HG02938 (cell line): ENCODE measurements around the gene KDM7A.
A peak's percentile ranks its signal among the peaks of the same experiment; 100 is the strongest.
"Not testable (repeated sequence)": the region's sequence is repeated elsewhere in the genome, so short reads cannot be mapped to it uniquely, and the experiment has no call there.

Experiments
- ATAC-seq: cut with Tn5 transposase; IDR thresholded peaks from one replicate; pipeline ENCODE4 v1.9.1; 2021; ENCODE audit warnings: mild to moderate bottlenecking, moderate library complexity; ENCODE audit not compliant: unreplicated experiment

KDM7A gene

DNA sequence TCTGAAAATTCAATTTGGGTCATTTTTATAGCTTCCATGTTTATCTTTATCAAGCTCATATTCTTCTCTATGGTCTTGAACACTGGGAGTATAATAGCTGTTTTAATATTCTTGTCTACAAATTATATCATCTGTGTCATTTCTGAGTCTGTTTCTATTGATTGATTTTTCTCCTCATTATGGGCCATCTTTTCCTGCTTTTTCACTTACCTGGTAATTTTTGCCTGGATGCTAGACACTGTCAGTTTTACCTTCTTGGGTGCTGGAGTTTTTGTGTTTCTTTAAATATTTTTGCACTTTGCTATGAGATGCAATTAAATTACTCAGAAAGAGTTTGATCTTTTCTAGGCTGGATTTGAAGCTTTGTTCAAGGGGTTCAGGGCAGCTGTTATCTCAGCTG lies 26.8 kb upstream of the KDM7A start:
- ATAC-seq: no peak

DNA sequence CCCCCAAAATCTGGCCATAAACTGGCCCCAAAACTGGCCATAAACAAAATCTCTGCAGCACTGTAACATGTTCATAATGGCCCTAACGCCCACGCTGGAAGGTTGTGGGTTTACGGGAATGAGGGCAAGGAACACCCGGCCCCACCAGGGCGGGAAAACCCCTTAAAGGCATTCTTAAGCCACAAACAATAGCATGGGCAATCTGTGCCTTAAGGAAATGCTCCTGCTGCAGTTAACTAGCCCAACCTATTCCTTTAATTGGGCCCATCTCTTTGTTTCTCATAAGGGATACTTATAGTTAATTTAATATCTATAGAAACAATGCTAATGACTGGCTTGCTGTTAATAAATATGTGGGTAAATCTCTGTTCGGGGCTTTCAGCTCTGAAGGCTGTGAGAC lies 26.2 kb upstream of the KDM7A start:
- not testable (repeated sequence) for ATAC-seq

DNA sequence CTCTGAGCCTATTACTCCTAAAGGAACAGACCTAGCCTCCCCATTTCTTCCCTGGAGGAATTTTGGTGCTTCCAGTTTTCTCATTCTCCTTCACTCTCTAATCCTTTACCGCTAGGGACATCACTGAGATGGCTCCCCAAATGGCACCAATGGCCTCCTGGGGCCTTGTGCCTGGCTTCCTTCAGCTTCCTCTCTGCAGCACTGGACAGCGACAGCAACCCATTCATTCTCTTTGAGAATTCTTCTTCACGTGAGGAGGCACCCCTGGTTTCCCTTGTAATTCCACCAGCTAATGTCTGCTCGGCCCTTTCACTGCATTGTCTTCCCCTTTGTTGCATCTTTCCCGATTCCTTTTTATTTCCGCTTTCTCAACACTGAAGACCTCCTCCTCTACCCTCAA lies 24.6 kb upstream of the KDM7A start:
- ATAC-seq: no peak

DNA sequence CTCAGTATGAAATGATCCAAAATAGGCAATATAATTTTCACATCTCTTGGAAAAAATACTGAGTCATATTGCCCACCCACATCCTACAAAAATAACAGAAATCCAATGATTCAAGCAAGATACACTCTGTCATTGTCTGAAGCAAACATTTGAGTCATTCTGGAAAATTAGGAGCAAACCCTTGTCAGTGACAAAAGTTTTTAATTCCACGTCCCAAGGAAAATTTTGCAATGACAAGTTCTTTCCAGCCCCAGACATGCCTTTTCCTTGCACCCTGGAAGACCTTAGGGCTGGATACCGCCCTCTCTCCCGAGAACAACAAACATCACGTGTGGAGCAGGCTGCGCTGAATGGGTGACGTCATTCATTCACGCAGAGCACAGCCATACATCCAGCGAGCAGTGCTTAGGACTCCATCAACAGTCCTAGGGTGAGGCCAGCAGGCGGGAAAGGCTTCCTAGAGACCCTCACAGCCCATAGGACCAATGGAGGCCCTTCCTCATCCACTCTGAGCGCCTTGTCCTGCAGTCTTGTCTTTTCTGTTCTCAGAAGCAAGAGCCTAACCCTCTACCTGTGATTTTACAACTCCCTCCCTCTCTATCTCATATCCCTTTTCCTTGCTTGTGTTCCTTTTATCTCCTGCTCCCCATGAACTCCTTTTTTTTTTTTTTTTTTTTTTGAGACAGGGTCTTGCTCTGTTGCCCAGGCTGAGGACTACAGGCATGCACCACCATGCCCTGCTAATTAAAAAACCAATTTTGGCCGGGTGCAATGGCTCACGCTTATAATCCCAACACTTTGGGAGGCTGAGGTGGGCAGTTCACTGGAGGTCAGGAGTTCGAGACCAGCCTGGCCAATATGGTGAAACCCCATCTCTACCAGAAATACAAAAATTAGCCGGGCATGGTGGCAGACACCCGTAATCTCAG lies 23.5 kb upstream of the KDM7A start:
- ATAC-seq: no peak

DNA sequence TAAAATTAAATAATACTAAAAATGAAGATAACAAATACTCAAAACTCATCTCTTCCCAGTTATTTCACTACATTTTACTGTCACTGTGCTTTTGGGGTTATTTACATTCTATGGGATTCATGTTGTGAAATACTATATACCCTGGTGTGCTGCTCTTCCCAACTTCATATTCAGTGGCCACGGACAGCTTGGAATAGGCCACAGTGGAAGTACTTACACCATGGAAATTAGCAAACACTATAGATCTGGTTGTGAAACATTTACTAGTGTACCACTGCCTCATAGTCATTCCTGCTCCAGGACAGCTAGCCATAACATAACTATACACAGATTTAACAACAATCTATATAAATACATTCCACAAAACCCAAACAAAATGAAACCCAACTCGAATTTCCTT lies 21.2 kb upstream of the KDM7A start:
- ATAC-seq: no peak

DNA sequence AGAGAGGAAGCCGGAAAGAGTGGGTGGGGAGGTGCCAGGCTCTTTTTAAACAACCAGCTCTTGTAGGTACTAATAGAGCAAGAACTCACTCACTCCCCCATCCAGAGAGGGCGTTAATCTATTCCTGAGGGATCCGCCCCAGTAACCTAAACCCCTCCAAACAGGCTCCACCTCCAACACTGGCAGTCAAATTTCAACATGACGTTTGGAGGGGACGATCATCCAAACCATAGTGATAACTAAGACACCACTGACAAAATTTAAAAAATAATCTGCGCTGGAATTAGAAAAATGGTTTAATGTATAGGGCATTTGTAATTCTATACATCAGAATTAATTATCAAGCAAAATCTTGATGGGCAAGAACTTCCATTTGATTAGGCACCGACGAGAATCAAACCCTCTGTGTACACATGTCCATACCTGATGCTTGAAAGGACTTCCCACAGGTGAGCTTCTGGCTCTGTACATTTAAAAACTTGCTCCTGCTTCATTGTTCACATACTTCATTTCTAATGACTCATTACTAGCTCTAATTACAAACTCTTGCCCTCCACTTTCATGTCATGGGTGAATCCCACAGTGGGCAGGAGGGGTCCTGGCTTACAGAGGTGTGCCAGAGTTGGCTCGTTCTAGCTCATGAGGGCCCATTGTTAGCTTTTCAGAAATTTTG lies 20.6 kb upstream of the KDM7A start:
- no peak for ATAC-seq

DNA sequence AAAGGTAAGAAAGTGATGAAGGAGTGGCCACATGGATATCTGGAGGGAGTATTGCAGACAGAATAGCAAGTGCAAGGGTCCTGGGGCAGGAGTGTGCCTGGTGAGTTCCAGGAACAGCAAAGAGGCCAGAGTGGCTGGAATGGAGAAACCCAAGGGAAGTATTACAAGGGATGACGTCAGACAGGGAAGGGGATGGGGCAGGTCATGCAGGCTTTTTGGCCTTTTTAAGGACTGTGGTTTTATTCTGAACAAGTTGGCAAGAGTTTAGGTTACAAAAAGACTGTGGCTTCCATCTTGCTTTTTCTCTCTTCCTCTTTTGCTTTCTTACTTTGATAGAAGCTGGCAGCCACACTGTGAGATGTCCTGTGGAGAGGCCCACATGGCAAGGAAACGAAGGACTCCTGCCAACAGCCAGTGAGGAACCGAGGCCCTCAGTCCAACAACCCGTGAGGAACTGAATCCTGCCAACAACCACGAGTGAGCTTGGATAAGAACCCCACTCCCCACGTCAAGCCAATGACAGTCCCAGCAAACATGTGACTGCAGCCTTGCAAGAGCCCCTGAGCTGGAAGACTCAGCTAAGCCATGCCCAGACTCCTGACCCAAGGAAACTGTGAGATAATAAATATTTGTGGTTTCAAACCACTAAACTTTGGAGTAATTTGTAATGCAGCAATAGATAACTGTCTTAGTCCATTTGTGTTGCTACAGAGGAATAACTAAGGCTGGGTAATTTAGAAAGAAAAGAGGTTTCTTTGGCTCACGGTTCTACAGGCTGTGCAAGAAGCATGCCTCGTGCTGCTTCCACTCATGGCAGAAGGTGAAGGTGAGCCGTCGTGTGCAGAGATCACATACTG lies 19.8 kb upstream of the KDM7A start:
- no peak for ATAC-seq

DNA sequence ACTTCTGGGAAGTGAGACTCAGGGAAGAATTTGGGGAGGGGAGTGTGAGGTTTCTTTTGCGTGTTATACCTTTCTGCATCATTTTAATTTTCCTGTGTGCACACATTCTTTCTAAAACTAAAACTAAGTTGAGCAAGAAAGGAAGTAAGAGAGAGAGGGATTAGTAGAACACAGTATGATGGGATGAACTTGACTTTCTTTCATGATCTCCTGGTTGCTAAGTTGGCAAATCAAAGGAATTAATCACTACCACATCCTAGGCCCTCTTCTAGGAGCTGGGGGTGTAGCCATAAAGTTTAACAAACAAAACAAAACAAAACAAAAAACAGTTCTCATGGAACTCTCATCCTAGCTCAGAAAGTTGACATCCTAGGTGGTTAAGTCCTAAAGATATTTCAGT lies 19.1 kb upstream of the KDM7A start:
- ATAC-seq: no peak

DNA sequence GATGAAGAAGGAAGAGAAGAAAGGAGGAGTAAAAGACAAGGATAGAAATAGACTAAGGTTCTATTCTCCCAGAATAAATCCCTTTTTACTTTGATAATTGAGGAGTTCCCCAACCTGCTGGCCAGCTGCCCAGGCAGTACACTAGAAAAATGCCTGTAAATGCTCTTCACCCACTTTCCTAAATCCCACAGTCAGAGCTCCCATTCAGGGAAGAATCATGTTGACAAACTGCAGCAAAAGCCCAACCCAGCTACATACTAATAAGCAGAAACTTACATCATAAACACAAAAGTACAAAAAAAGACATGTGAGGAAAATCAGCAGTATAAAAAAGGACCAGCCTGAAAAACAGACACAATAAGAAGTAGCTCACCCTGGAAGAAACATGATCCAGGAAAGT lies 15.8 kb upstream of the KDM7A start:
- no peak for ATAC-seq

DNA sequence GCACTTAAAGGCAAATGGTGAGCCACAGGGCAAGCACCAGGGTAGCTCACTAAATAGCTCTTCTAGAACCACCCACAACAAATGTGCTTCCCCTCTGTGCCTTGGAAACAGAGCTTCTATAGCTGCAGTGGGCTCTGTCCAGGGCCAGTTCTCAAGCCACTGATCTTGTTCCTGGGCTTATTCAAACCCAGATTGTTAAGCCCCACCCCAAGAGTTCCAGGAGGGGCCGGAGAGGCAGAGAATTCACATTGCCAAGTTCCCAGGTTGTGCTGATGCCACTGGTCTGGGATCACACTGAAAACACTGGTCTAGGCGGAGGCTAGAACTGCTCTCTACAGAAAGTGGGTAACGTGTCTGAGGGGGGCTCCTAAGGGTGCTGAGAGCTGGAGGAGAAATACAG lies 15.4 kb upstream of the KDM7A start:
- ATAC-seq: no peak

DNA sequence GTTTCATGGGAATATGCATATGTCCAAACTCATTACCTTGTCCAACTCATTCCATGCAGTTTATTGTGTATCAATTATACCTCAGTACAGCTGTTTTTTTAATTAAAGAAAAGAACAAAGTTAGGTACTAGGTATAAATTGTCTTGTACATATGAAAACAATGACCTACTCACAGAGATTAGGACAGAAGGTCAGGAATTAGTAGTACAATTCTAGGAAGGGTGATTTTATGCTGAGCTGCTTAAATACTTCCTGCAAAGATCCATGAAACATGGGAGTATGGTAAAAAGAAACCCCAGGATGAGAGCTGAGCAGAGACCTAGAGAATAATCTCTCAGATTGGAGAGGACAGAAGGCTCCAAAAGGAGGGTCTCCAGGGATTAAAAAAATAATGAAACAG lies 13.8 kb upstream of the KDM7A start:
- no peak for ATAC-seq

DNA sequence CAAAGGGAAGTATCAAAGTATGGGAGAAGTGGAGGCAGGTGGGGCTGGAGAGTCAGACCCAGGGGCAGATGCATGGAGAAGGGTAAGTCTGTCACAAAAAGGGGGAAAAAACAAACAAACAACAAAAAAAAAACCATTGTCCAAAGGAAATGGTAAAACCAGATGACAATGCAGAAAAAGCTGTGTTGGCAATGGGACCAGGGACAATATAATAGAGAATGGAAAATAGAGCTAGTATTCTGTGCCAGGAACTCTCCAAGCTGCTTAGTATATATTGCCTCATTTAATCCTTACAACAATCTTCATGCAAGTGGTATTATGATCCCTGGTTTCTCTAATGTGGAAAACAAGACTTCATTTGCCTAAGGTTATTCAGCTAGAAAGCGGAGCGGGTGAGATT lies 13.1 kb upstream of the KDM7A start:
- no peak for ATAC-seq

DNA sequence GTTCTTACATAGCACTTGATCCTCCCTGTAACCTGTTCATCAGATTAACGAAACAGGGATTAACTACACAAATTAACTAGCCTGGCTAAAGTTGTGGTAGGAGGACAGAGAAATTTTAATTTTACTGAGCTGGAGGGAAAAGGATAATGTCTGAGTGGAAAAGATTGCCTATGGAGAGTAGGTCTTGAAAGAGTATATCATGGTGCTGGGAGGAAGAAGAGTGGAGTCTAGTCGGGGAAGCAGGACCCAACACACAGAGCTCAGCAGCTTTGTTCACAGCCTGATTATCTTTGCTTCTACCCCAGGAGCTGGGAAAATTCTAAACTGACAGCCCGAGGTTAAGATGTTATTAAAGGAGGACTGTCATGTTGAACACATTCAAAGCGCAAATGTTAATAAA lies 6.1 kb upstream of the KDM7A start:
- ATAC-seq: no peak

DNA sequence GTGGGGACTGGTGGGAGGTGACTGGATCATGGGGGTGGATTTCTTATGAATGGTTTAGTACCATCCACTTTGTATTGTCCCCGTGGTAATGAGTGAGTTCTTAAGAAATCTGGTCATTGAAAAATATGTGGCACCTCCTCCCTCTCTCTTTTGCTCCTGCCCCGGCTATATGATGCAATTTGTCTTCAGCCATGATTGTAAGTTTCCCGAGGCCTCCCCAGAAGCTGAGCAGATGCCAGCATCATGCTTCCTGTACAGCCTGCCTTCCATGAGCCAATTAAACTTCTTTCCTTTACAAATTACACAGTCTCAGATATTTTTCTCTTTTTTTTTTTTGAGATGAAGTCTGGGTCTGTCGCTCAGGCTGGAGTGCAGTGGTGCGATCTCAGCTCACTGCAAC lies 2.6 kb upstream of the KDM7A start:
- ATAC-seq: no peak

DNA sequence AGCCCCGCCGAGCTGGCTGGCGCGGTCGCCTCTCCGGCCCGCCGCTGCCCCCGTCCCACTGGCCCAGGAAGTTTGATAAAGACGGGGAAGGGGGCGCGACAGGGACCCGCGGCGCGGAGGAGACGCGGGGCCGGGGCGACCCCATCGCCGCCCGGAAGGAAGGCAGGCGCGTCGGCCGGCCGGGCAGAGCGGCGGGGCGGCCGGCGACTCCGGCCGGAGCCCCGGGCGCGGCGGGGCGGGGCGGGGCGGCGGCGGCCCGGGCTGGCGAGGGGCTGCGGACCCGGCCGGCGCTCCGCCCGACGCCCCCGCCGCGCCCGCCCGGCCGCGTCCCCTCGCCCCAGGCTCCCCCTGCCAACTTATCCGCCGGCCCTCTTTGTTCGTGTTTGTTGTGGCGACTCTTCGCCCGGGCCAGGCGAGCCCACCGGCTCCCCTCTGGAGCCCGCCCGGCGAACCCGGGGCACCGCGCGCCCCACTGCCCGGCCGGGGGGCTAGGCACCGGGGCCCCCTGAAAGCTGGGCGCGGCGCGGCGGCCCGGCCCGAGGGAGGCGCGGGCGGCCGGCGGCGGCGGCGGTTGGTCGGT lies 571 bp downstream of the KDM7A start:
- peak; percentile 11 for ATAC-seq

DNA sequence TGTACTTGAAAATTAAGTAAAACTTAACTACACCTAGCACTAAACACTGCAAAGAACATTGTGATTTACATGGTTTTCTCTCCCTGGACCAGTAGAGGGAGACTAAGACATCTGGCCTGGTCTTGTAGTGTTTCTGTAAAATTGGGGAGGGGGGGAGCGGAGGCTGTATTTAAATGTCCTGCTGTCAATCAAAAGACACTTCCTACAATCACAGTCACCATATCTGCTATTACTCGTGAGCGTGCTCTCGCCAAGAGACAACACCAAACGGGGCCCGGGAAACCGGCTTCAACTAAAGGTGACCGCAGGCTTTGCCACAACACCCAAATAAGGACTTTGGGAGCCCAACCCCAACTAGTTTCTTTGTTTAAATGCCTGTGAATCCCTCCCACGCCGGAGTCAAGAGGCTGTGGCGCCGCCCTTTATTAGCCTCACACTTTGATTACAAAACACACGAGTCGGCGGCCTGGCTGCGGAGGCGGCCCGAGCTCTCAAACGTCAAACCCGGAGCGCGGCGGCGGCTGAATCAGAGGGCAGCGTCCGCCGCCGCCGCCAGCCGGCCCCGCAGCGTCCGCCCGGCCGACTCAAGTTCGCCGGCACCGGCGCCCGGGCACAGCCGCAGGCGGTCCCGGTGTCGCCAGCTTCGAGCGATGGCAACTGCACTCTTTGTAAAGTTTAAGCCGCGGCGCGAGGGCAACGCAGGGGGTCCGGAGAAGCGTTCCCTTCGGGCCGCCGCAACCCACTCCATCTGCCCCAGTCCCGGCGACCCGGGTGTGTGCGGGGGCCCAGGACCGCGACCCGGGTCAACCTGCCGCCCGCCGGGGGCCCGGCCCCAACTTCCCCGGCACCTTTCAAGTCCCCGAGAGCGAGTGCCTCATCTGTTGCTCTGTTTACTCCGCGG lies 1.3 kb downstream of the KDM7A start:
- ATAC-seq: peak; percentile 59

DNA sequence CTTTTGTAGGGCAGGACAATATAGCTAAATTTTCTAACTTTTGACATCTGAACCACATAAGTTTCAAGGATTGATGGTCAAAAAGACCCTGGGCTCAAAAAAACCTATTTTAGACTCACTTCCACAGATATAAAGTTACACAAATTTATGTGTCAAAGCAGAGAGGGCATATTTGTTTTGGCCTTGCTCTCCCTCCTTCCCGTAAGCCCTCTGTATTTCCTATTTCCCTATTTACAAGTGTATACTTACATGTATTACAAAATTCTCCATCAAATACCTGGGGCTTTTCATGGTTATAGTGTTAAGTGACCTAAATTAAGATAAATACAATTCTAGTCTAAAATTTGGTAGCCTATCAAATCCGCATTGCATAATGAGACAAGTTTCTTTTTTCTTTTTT lies 2.6 kb downstream of the KDM7A start:
- no peak for ATAC-seq

DNA sequence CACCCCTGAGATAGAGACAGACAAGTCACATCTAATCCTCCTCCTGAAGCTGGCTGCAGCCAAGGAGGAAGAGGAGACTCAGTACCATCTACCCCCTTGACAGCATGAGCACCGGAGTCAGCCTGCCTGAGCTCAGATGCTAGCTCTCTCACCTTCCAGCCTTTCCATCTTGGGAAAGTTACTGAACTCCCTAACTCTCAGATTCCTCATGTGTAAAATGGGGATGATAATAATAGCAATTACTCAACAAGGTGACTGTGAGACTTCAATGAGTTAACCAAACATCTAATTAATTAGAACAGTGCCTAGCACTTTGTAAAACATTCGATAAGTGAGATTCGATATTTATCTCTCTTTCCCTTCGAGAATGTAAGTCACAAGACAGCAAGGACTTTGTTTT lies 6.4 kb downstream of the KDM7A start:
- ATAC-seq: no peak

DNA sequence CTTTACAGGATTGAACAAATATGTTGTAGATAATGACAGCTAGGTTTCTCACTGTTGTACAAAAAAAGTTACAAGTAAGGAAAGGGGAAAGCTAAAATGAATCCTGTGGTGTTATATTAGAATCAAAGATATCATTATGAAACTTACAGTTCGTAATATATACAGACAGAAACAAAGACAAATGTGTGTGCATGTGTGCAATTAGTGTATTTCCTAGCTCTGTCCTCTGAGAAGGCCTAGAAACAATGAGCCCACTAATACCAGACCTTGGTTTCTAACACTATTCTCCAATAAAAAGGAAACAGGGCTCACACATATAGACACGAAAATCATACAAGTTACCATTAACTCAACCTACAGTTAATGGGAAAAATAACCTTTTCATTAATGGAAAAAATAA lies 8.0 kb downstream of the KDM7A start:
- ATAC-seq: no peak

DNA sequence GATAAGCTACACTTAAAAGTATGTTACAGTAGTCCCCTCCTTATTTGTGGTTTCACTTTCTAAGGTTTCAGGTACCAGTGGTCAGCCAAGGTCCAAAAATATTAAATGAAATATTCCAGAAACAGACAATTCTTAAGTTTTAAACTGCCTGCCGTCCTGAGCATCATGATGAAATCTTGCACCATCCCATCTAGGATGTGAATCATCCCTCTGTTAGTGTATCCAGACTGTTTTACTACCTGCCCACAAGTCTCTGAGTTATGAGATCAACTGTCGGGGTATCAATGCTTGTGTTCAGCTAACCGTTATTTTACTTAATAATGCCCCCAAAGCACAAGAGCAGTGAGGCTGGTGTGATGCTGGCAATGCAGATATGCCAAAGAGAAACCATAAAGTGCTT lies 11.4 kb downstream of the KDM7A start:
- ATAC-seq: no peak
